Colonic mucosa (tissue), 4 donors: ENCODE data around the gene CHMP6. TPM values are rescaled to one million over a fixed set of nuclear protein-coding genes. Genes with fewer than 3 reads are reported as not detected.
"Not testable (repeated sequence)": the region's sequence is repeated elsewhere in the genome, so short reads cannot be mapped to it uniquely, and the experiment has no call there.

ENCODE experiments used
- DNase-seq: peaks from one replicate; pipeline ENCODE4 v3.0.0-alpha.2; 2020
- H3K27ac ChIP-seq: fragments of 200-600 bp; one replicate; pipeline ENCODE4 v1.8.0; 2021
- H3K27me3 ChIP-seq: fragments of 200-600 bp; one replicate; pipeline ENCODE4 v1.8.0; 2021
- H3K36me3 ChIP-seq: fragments of 200-600 bp; one replicate; pipeline ENCODE4 v1.8.0; 2021
- H3K4me1 ChIP-seq: fragments of 200-600 bp; one replicate; pipeline ENCODE4 v1.8.0; 2021; ENCODE audit warnings: mild to moderate bottlenecking
- H3K4me3 ChIP-seq: fragments of 200-600 bp; one replicate; pipeline ENCODE4 v1.8.0; 2021
- H3K9ac ChIP-seq, 2 donors: one replicate each; pipeline ENCODE4 v1.7.0; 2013; ENCODE audit warnings: control low read depth in 2 of 2, low read depth in 2 of 2, low read length in 2 of 2
- H3K9me3 ChIP-seq: fragments of 200-600 bp; one replicate; pipeline ENCODE4 v1.8.0; 2021
- CTCF ChIP-seq: fragments of 200-600 bp; IDR thresholded peaks from one replicate; pipeline ENCODE4 v1.8.0; 2022; ENCODE audit warnings: antibody characterized with exemption, mild to moderate bottlenecking
- intact Hi-C: fragments of 100-400 bp; cut with DNase I; formaldehyde crosslinking; loops from one replicate; pipeline ENCODE4 v1.14.1; 2022
- total RNA-seq, 2 donors: library from RNA; stranded (reverse); fragmentation: NEBNext Ultra II Directional in 1 of 2; extraction: Animal tissue kit (Norgen Biotek cat#: 25700) in 1 of 2; gene quantifications; one replicate each; pipeline ENCODE4 v1.2.1, GENCODE V29; 2021
- donor health status: healthy.
- donor health status: DM: no; HTN: no; CAD: no.
- donor health status: DM: no; HTN: no; CAD: no.

Gene CHMP6
- total RNA-seq, 2 donors from 2014 or later = 29.1 to 43.5 TPM

GRCh38 chr17:81015136-81015535 lies 23.5 kb downstream of the CHMP6 start:
- H3K4me1 ChIP-seq = peaks cover 6% of the 10 kb centered on the region
- no peak for TF ChIP-seq CTCF
- intact Hi-C loops = no loop called here
- no peaks in the 10 kb centered on the region for H3K36me3 ChIP-seq
- no peaks in the 10 kb centered on the region for H3K9me3 ChIP-seq
- H3K9ac ChIP-seq = no peak overlapping the region
- no peak overlapping the region for H3K27ac ChIP-seq
- no peaks in the 10 kb centered on the region for H3K27me3 ChIP-seq
- no peak overlapping the region for H3K4me3 ChIP-seq
- DNase-seq = no peak

GRCh38 chr17:81016575-81016974 lies 24.9 kb downstream of the CHMP6 start:
- DNase-seq = no peak
- H3K27ac ChIP-seq = no peak overlapping the region
- no peak overlapping the region for H3K9ac ChIP-seq
- no peaks in the 10 kb centered on the region for H3K27me3 ChIP-seq
- H3K9me3 ChIP-seq = no peaks in the 10 kb centered on the region
- H3K4me1 ChIP-seq = peaks cover 17% of the 10 kb centered on the region
- TF ChIP-seq CTCF = no peak
- intact Hi-C loops = no loop called here
- H3K4me3 ChIP-seq = no peak overlapping the region
- no peaks in the 10 kb centered on the region for H3K36me3 ChIP-seq

GRCh38 chr17:81017330-81017729 lies 25.7 kb downstream of the CHMP6 start:
- DNase-seq, intact Hi-C loops, H3K27me3 ChIP-seq, H3K4me3 ChIP-seq, H3K9me3 ChIP-seq, H3K36me3 ChIP-seq: not testable (repeated sequence)
- Histone ChIP-seq H3K27ac (peak overlapping the region; percentile 82), H3K9ac (peak overlapping the region in 1 of 2 donors; percentile 80), H3K4me1 (peaks cover 17% of the 10 kb centered on the region)

- Histone ChIP-seq H3K27ac (peak overlapping the region; percentile 82), H3K27me3 (no peaks in the 10 kb centered on the region), H3K4me3 (peak overlapping the region; percentile 11), H3K36me3 (no peaks in the 10 kb centered on the region), H3K9me3 (no peaks in the 10 kb centered on the region), H3K9ac (peak overlapping the region; percentile 58 to 80), H3K4me1 (peaks cover 20% of the 10 kb centered on the region)
- DNase-seq = peak; percentile 69
- TF ChIP-seq CTCF = no peak
- intact Hi-C loops = no loop called here
Measured at GRCh38 chr17:81018044-81018802, 26.6 kb downstream of the CHMP6 start.

GRCh38 chr17:81019563-81020442 lies 28.2 kb downstream of the CHMP6 start:
- DNase-seq = no peak
- H3K4me3 ChIP-seq = no peak overlapping the region
- H3K9ac ChIP-seq = peak overlapping the region in 1 of 2 donors; percentile 71
- H3K36me3 ChIP-seq = no peaks in the 10 kb centered on the region
- no peak for TF ChIP-seq CTCF
- intact Hi-C loops = no loop called here
- H3K9me3 ChIP-seq = no peaks in the 10 kb centered on the region
- H3K27me3 ChIP-seq = no peaks in the 10 kb centered on the region
- H3K27ac ChIP-seq = no peak overlapping the region
- H3K4me1 ChIP-seq = peaks cover 28% of the 10 kb centered on the region
